C4-2B (cell line): ENCODE results near the gene AGPAT4.

Source experiments
- H3K27ac ChIP-seq: fragments of 450-650 bp; 2 replicates; pipeline ENCODE4 v1.5.1; 2017
- CTCF ChIP-seq: fragments of 450-650 bp; conservative IDR thresholded peaks from 2 replicates; pipeline ENCODE4 v1.5.1; 2017; ENCODE audit warnings: mild to moderate bottlenecking
- ZFX ChIP-seq: fragments of 450-650 bp; IDR thresholded peaks from 2 replicates; pipeline ENCODE4 v1.6.1; 2017

The AGPAT4 gene

GRCh38 chr6:161107779-161108730, 165.8 kb downstream of the AGPAT4 start:
- H3K27ac ChIP-seq: no peak overlapping the region

GRCh38 chr6:161105408-161105807, 168.5 kb downstream of the AGPAT4 start:
- no peak for TF ChIP-seq CTCF
- no peak for TF ChIP-seq ZFX
- no peak overlapping the region for H3K27ac ChIP-seq

More at GRCh38 chr6:161107779-161108730, 165.8 kb downstream of the AGPAT4 start:
- no peak for TF ChIP-seq CTCF
- no peak for TF ChIP-seq ZFX

- H3K27ac ChIP-seq: no peak overlapping the region
- TF ChIP-seq CTCF (no peak), ZFX (no peak)
Measured at GRCh38 chr6:161104966-161105365, 168.9 kb downstream of the AGPAT4 start.

- TF ChIP-seq ZFX: no peak
Measured at GRCh38 chr6:161103475-161103874, 170.4 kb downstream of the AGPAT4 start.

GRCh38 chr6:161101517-161101916, 172.3 kb downstream of the AGPAT4 start:
- no peak overlapping the region for H3K27ac ChIP-seq
- TF ChIP-seq ZFX (no peak), CTCF (peak; percentile 21)

More at GRCh38 chr6:161103475-161103874, 170.4 kb downstream of the AGPAT4 start:
- no peak overlapping the region for H3K27ac ChIP-seq

GRCh38 chr6:161100072-161100471, 173.8 kb downstream of the AGPAT4 start:
- TF ChIP-seq CTCF: no peak
- TF ChIP-seq ZFX: no peak
- no peak overlapping the region for H3K27ac ChIP-seq

- TF ChIP-seq CTCF: no peak
- no peak for TF ChIP-seq ZFX
- H3K27ac ChIP-seq: no peak overlapping the region
Measured at GRCh38 chr6:161095916-161096315, 177.9 kb downstream of the AGPAT4 start.
